CD4-positive, alpha-beta T cell treated with Interleukin-6 for 4 hours (primary cell): ENCODE results near the gene ACBD6.
A peak's percentile ranks its signal among the peaks of the same experiment; 100 is the strongest.

ENCODE experiments used
- DNase-seq: peaks from one replicate; pipeline ENCODE4 v3.0.0-alpha.2; 2020; ENCODE audit warnings: mixed read lengths

The ACBD6 gene

GRCh38 chr1:180363246-180363995 is 139.0 kb downstream of the ACBD6 start:
- no peak for DNase-seq

GRCh38 chr1:180360333-180361075 is 141.9 kb downstream of the ACBD6 start:
- no peak for DNase-seq

GRCh38 chr1:180358649-180359048 is 143.7 kb downstream of the ACBD6 start:
- DNase-seq = no peak

GRCh38 chr1:180353945-180354344 is 148.4 kb downstream of the ACBD6 start:
- DNase-seq = no peak

- DNase-seq = no peak
These were observed 149.8 kb downstream of the ACBD6 start for GRCh38 chr1:180352588-180352987.

- no peak for DNase-seq
These were observed 150.4 kb downstream of the ACBD6 start for GRCh38 chr1:180352021-180352420.

GRCh38 chr1:180345148-180345547 is 157.2 kb downstream of the ACBD6 start:
- no peak for DNase-seq

GRCh38 chr1:180343921-180344769 is 158.2 kb downstream of the ACBD6 start:
- DNase-seq = peak; percentile 2

- DNase-seq = no peak
These were observed 175.3 kb downstream of the ACBD6 start for GRCh38 chr1:180327089-180327488.

- DNase-seq = no peak
These were observed 189.5 kb downstream of the ACBD6 start for GRCh38 chr1:180312926-180313325.

- DNase-seq = no peak
These were observed 191.2 kb downstream of the ACBD6 start for GRCh38 chr1:180311011-180311730.

- DNase-seq = no peak
These were observed 192.3 kb downstream of the ACBD6 start for GRCh38 chr1:180310095-180310494.

GRCh38 chr1:180309338-180309737 is 193.0 kb downstream of the ACBD6 start:
- DNase-seq = no peak

GRCh38 chr1:180301135-180301742 is 201.1 kb downstream of the ACBD6 start:
- DNase-seq = no peak

- no peak for DNase-seq
These were observed 202.7 kb downstream of the ACBD6 start for GRCh38 chr1:180299479-180300221.

GRCh38 chr1:180295999-180296398 is 206.4 kb downstream of the ACBD6 start:
- DNase-seq = no peak

- no peak for DNase-seq
These were observed 207.7 kb downstream of the ACBD6 start for GRCh38 chr1:180294711-180295110.

GRCh38 chr1:180291004-180291403 is 211.4 kb downstream of the ACBD6 start:
- DNase-seq = no peak

- DNase-seq = no peak
These were observed 211.9 kb downstream of the ACBD6 start for GRCh38 chr1:180290265-180291001.

GRCh38 chr1:180288940-180289339 is 213.4 kb downstream of the ACBD6 start:
- no peak for DNase-seq
